Glutamatergic neuron (in vitro differentiated cells): ENCODE results near the gene PTPRM. TPM values are rescaled to one million over a fixed set of nuclear protein-coding genes. Genes with fewer than 3 reads are reported as not detected.

Experiments
- DNase-seq: peaks from one replicate; pipeline ENCODE4 v3.0.0; 2022
- H3K27ac Mint-ChIP-seq: one replicate; pipeline ENCODE4 v1.8.0; 2020; ENCODE audit warnings: mild to moderate bottlenecking, mixed read lengths, inconsistent platforms; ENCODE audit not compliant: unreplicated experiment
- H3K27me3 Mint-ChIP-seq: one replicate; pipeline ENCODE4 v1.8.0; 2020; ENCODE audit warnings: mild to moderate bottlenecking, moderate library complexity, mixed read lengths, inconsistent platforms; ENCODE audit not compliant: unreplicated experiment
- H3K36me3 Mint-ChIP-seq: one replicate; pipeline ENCODE4 v1.8.0; 2020; ENCODE audit warnings: mild to moderate bottlenecking, mixed read lengths, inconsistent platforms; ENCODE audit not compliant: unreplicated experiment
- H3K4me1 Mint-ChIP-seq: one replicate; pipeline ENCODE4 v1.8.0; 2020; ENCODE audit warnings: mild to moderate bottlenecking, low read depth, mixed read lengths, inconsistent platforms; ENCODE audit not compliant: unreplicated experiment
- H3K4me3 Mint-ChIP-seq: one replicate; pipeline ENCODE4 v1.8.0; 2020; ENCODE audit warnings: mild to moderate bottlenecking, mixed read lengths, inconsistent platforms; ENCODE audit not compliant: unreplicated experiment
- H3K9me3 Mint-ChIP-seq: one replicate; pipeline ENCODE4 v1.8.0; 2020; ENCODE audit warnings: mild to moderate bottlenecking, moderate library complexity, mixed read lengths, inconsistent platforms; ENCODE audit not compliant: unreplicated experiment
- total RNA-seq: library from RNA; stranded (reverse); fragmentation: NEBNext Ultra II Directional; extraction: Animal tissue kit (Norgen Biotek cat#: 25700); gene quantifications from one replicate; pipeline ENCODE4 v1.2.1, GENCODE V29; 2021; ENCODE audit not compliant: unreplicated experiment
- TF ChIP-seq, protein P1 (sequence below): fragments of 200-600 bp; sonication (generic); IDR thresholded peaks from one replicate; pipeline ENCODE4 v1.5.0; 2021; ENCODE audit not compliant: partially characterized antibody, unreplicated experiment

Gene PTPRM
- total RNA-seq, 1 donor from 2014 or later: 23.9 TPM

- H3K36me3 Mint-ChIP-seq: no peaks in the 10 kb centered on the region
- H3K4me3 Mint-ChIP-seq: no peak overlapping the region
- no peak for DNase-seq
- no peaks in the 10 kb centered on the region for H3K9me3 Mint-ChIP-seq
- no peaks in the 10 kb centered on the region for H3K27me3 Mint-ChIP-seq
- TF ChIP-seq, protein P1, sequence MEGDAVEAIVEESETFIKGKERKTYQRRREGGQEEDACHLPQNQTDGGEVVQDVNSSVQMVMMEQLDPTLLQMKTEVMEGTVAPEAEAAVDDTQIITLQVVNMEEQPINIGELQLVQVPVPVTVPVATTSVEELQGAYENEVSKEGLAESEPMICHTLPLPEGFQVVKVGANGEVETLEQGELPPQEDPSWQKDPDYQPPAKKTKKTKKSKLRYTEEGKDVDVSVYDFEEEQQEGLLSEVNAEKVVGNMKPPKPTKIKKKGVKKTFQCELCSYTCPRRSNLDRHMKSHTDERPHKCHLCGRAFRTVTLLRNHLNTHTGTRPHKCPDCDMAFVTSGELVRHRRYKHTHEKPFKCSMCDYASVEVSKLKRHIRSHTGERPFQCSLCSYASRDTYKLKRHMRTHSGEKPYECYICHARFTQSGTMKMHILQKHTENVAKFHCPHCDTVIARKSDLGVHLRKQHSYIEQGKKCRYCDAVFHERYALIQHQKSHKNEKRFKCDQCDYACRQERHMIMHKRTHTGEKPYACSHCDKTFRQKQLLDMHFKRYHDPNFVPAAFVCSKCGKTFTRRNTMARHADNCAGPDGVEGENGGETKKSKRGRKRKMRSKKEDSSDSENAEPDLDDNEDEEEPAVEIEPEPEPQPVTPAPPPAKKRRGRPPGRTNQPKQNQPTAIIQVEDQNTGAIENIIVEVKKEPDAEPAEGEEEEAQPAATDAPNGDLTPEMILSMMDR: no peak
- peaks cover 8% of the 10 kb centered on the region for H3K4me1 Mint-ChIP-seq
- no peak overlapping the region for H3K27ac Mint-ChIP-seq
These were observed 199.7 kb downstream of the PTPRM start for GRCh38 chr18:7766817-7767216.

- Mint-ChIP-seq H3K27ac (no peak overlapping the region), H3K9me3 (no peaks in the 10 kb centered on the region), H3K4me1 (peaks cover 10% of the 10 kb centered on the region), H3K36me3 (no peaks in the 10 kb centered on the region), H3K4me3 (no peak overlapping the region), H3K27me3 (no peaks in the 10 kb centered on the region)
- DNase-seq: no peak
- TF ChIP-seq, protein P1: no peak
These were observed 203.8 kb downstream of the PTPRM start for GRCh38 chr18:7770908-7771307.

DNA sequence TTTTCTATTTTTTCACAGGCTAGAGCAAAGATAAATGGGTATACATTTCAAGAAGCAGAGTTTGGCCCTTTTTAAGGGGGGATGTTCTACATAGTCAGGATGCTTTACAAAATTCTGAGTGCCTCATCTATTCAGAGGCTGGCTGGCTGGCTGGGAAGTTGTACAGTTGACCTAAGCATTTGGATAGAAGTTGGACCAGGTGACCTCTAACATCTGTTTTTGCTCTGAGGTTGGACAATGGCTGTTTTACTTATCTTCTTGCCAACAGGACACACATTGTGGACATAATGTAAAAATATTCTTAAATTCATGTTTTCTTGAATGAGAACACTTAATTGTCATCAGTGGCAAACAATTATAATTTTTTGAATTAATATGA lies 205.4 kb downstream of the PTPRM start:
- Mint-ChIP-seq H3K4me1 (peaks cover 7% of the 10 kb centered on the region), H3K36me3 (no peaks in the 10 kb centered on the region), H3K4me3 (no peak overlapping the region), H3K27me3 (no peaks in the 10 kb centered on the region), H3K27ac (no peak overlapping the region), H3K9me3 (no peaks in the 10 kb centered on the region)
- DNase-seq: no peak
- TF ChIP-seq, protein P1: no peak

DNA sequence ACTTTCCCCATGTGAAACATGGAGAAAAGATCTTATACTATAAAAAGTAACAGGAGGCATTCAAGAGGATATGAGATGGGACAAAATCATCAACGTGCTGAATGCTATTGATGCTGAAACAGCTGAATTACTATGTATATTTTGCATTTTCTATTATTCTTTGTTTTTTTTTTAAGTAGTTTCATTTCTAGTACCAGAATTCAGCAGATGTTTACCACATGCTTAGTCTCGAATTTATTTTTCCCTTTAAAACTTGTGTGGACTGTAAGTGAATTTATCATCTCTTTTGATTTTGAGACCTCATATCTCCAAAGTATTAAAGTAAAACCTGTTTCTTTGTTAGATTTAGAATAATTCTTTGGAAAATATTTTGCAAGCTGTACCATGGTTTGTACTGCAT lies 205.8 kb downstream of the PTPRM start:
- Mint-ChIP-seq H3K4me1 (peaks cover 7% of the 10 kb centered on the region), H3K36me3 (no peaks in the 10 kb centered on the region), H3K27me3 (no peaks in the 10 kb centered on the region), H3K4me3 (no peak overlapping the region), H3K27ac (no peak overlapping the region), H3K9me3 (no peaks in the 10 kb centered on the region)
- TF ChIP-seq, protein P1: no peak
- no peak for DNase-seq

- Mint-ChIP-seq H3K4me1 (peaks cover 7% of the 10 kb centered on the region), H3K4me3 (no peak overlapping the region), H3K9me3 (no peaks in the 10 kb centered on the region), H3K27ac (no peak overlapping the region), H3K36me3 (no peaks in the 10 kb centered on the region), H3K27me3 (no peaks in the 10 kb centered on the region)
- DNase-seq: no peak
- TF ChIP-seq, protein P1: no peak
These were observed 208.0 kb downstream of the PTPRM start for GRCh38 chr18:7775128-7775527.
